HEK293 (cell line): ENCODE data around the gene LOXL4.

Source experiments
- BCL11A ChIP-seq: fragments of 450-650 bp; formaldehyde crosslinking; IDR thresholded peaks from 2 replicates; pipeline ENCODE4 v1.5.1; 2016; ENCODE audit warnings: low read depth, missing biosample characterization, missing genetic modification characterization
- GLI2 ChIP-seq: fragments of 450-650 bp; formaldehyde crosslinking; IDR thresholded peaks from 2 replicates; pipeline ENCODE4; 2017; ENCODE audit warnings: missing biosample characterization, missing genetic modification characterization, low read depth, borderline replicate concordance
- HOXD13 ChIP-seq: sonication (generic); formaldehyde crosslinking; IDR thresholded peaks from 2 replicates; pipeline ENCODE4 v1.8.0; 2022; ENCODE audit warnings: missing genetic modification reagents, borderline replicate concordance
- PRDM6 ChIP-seq: fragments of 450-650 bp; formaldehyde crosslinking; IDR thresholded peaks from 2 replicates; pipeline ENCODE4 v1.5.1; 2017; ENCODE audit warnings: missing biosample characterization, missing genetic modification characterization
- SCRT1 ChIP-seq: fragments of 450-650 bp; formaldehyde crosslinking; IDR thresholded peaks from 2 replicates; pipeline ENCODE4 v1.5.1; 2016; ENCODE audit warnings: missing biosample characterization, missing genetic modification characterization, borderline replicate concordance
- TRIM28 ChIP-seq: IDR thresholded peaks from 2 replicates; pipeline ENCODE4 v1.6.1; 2011; ENCODE audit warnings: low read length, control low read depth, borderline replicate concordance
- YY2 ChIP-seq: fragments of 450-650 bp; formaldehyde crosslinking; IDR thresholded peaks from 2 replicates; pipeline ENCODE4 v1.5.1; 2016; ENCODE audit warnings: missing biosample characterization, missing genetic modification characterization
- ZBTB17 ChIP-seq: fragments of 450-650 bp; formaldehyde crosslinking; IDR thresholded peaks from 2 replicates; pipeline ENCODE4 v1.5.1; 2016; ENCODE audit warnings: missing biosample characterization, missing genetic modification characterization
- ZBTB7A ChIP-seq: fragments of 450-650 bp; formaldehyde crosslinking; IDR thresholded peaks from 2 replicates; pipeline ENCODE4 v1.5.1; 2016; ENCODE audit warnings: low read depth, missing biosample characterization, missing genetic modification characterization
- ZFHX2 ChIP-seq: fragments of 450-650 bp; formaldehyde crosslinking; conservative IDR thresholded peaks from 2 replicates; pipeline ENCODE4 v1.5.1; 2016; ENCODE audit warnings: missing biosample characterization, missing genetic modification characterization
- ZFP37 ChIP-seq: fragments of 450-650 bp; formaldehyde crosslinking; IDR thresholded peaks from 2 replicates; pipeline ENCODE4 v1.5.1; 2016; ENCODE audit warnings: missing biosample characterization, missing genetic modification characterization
- ZNF133 ChIP-seq: fragments of 450-650 bp; formaldehyde crosslinking; IDR thresholded peaks from 2 replicates; pipeline ENCODE4 v1.5.1; 2016; ENCODE audit warnings: missing biosample characterization, missing genetic modification characterization
- ZNF140 ChIP-seq: fragments of 450-650 bp; formaldehyde crosslinking; IDR thresholded peaks from 2 replicates; pipeline ENCODE4 v1.5.1; 2016; ENCODE audit warnings: missing biosample characterization, missing genetic modification characterization
- ZNF157 ChIP-seq: fragments of 450-650 bp; formaldehyde crosslinking; IDR thresholded peaks from 2 replicates; pipeline ENCODE4 v1.5.1; 2016; ENCODE audit warnings: missing biosample characterization, missing genetic modification characterization
- ZNF174 ChIP-seq: fragments of 450-650 bp; formaldehyde crosslinking; IDR thresholded peaks from 2 replicates; pipeline ENCODE4 v1.5.0; 2017; ENCODE audit warnings: missing biosample characterization, mild to moderate bottlenecking, missing genetic modification characterization
- ZNF266 ChIP-seq: fragments of 450-650 bp; formaldehyde crosslinking; IDR thresholded peaks from 2 replicates; pipeline ENCODE4 v1.5.1; 2016; ENCODE audit warnings: missing biosample characterization, missing genetic modification characterization, low read depth
- ZNF292 ChIP-seq: fragments of 450-650 bp; formaldehyde crosslinking; IDR thresholded peaks from 2 replicates; pipeline ENCODE4 v1.5.1; 2016; ENCODE audit warnings: low read depth, missing biosample characterization, missing genetic modification characterization, borderline replicate concordance
- ZNF324 ChIP-seq: fragments of 450-650 bp; formaldehyde crosslinking; IDR thresholded peaks from 2 replicates; pipeline ENCODE4 v1.5.1; 2016; ENCODE audit warnings: missing biosample characterization, missing genetic modification characterization
- ZNF37A ChIP-seq: fragments of 450-650 bp; IDR thresholded peaks from 2 replicates; pipeline ENCODE4 v1.5.1; 2018; ENCODE audit warnings: missing biosample characterization, missing genetic modification characterization
- ZNF488 ChIP-seq: fragments of 450-650 bp; formaldehyde crosslinking; IDR thresholded peaks from 2 replicates; pipeline ENCODE4 v1.5.1; 2016; ENCODE audit warnings: missing biosample characterization, missing genetic modification characterization
- ZNF555 ChIP-seq: fragments of 450-650 bp; formaldehyde crosslinking; conservative IDR thresholded peaks from 2 replicates; pipeline ENCODE4 v1.5.1; 2017; ENCODE audit warnings: missing biosample characterization, mild to moderate bottlenecking, missing genetic modification characterization, inconsistent platforms
- ZNF585B ChIP-seq: fragments of 450-650 bp; formaldehyde crosslinking; IDR thresholded peaks from 2 replicates; pipeline ENCODE4 v1.5.1; 2016; ENCODE audit warnings: missing biosample characterization, missing genetic modification characterization
- ZNF600 ChIP-seq: fragments of 450-650 bp; formaldehyde crosslinking; IDR thresholded peaks from 2 replicates; pipeline ENCODE4 v1.5.1; 2016; ENCODE audit warnings: missing biosample characterization, missing genetic modification characterization
- ZNF621 ChIP-seq: fragments of 450-650 bp; formaldehyde crosslinking; IDR thresholded peaks from 2 replicates; pipeline ENCODE4 v1.5.1; 2017; ENCODE audit warnings: missing biosample characterization, missing genetic modification characterization
- ZNF629 ChIP-seq: fragments of 450-650 bp; formaldehyde crosslinking; IDR thresholded peaks from 2 replicates; pipeline ENCODE4 v1.5.1; 2017; ENCODE audit warnings: missing biosample characterization, missing genetic modification characterization
- ZNF654 ChIP-seq: fragments of 450-650 bp; formaldehyde crosslinking; IDR thresholded peaks from 2 replicates; pipeline ENCODE4 v1.5.1; 2016; ENCODE audit warnings: low read depth, missing biosample characterization, missing genetic modification characterization
- ZNF704 ChIP-seq: fragments of 450-650 bp; formaldehyde crosslinking; IDR thresholded peaks from 2 replicates; pipeline ENCODE4 v1.5.1; 2016; ENCODE audit warnings: missing biosample characterization, missing genetic modification characterization
- ZNF791 ChIP-seq: fragments of 450-650 bp; formaldehyde crosslinking; IDR thresholded peaks from 2 replicates; pipeline ENCODE4 v1.5.1; 2016; ENCODE audit warnings: missing biosample characterization, missing genetic modification characterization
- ZNF843 ChIP-seq: fragments of 450-650 bp; formaldehyde crosslinking; IDR thresholded peaks from 2 replicates; pipeline ENCODE4 v1.5.1; 2016; ENCODE audit warnings: missing biosample characterization, missing genetic modification characterization
- ZSCAN16 ChIP-seq: fragments of 450-650 bp; formaldehyde crosslinking; IDR thresholded peaks from 2 replicates; pipeline ENCODE4 v1.5.1; 2016; ENCODE audit warnings: missing biosample characterization, missing genetic modification characterization
- ZSCAN30 ChIP-seq: fragments of 450-650 bp; IDR thresholded peaks from 2 replicates; pipeline ENCODE4 v1.5.1; 2018; ENCODE audit warnings: missing biosample characterization, mild to moderate bottlenecking, missing genetic modification characterization, moderate library complexity
- TF ChIP-seq, protein P1 (sequence below): fragments of 450-650 bp; formaldehyde crosslinking; IDR thresholded peaks from 2 replicates; pipeline ENCODE4 v1.5.1; 2016; ENCODE audit warnings: missing biosample characterization, missing genetic modification characterization
- TF ChIP-seq, protein P2 (sequence below): fragments of 450-650 bp; formaldehyde crosslinking; IDR thresholded peaks from 2 replicates; pipeline ENCODE4 v1.5.1; 2016; ENCODE audit warnings: missing biosample characterization, missing genetic modification characterization

LOXL4 gene

GRCh38 chr10:98309366-98310355 lies 41.7 kb upstream of the LOXL4 start (continued):
- TF ChIP-seq TRIM28 (no peak), ZNF621 (tag by site-specific recombination) (no peak), GLI2 (tag by site-specific recombination) (no peak), ZNF324 (tag by site-specific recombination) (no peak), ZNF174 (tag by site-specific recombination) (no peak), ZBTB7A (no peak), ZNF654 (tag by site-specific recombination) (peak; percentile 95), ZNF791 (no peak), ZFHX2 (tag by site-specific recombination) (peak; percentile 64), ZNF555 (tag by site-specific recombination) (no peak), ZBTB17 (tag by site-specific recombination) (peak; percentile 100), BCL11A (tag by site-specific recombination) (no peak), ZNF37A (tag by site-specific recombination) (no peak), ZNF629 (tag by site-specific recombination) (no peak), ZNF266 (tag by site-specific recombination) (no peak), ZNF843 (no peak), ZNF704 (no peak), ZNF292 (tag by site-specific recombination) (no peak), ZNF133 (tag by site-specific recombination) (no peak), SCRT1 (no peak), PRDM6 (tag by site-specific recombination) (no peak), ZFP37 (no peak), YY2 (tag by site-specific recombination) (0 out of 2 replicates have a peak, but pooled peaks have one; percentile 10), ZNF157 (tag by site-specific recombination) (no peak), ZSCAN30 (tag by site-specific recombination) (no peak), ZNF488 (tag by site-specific recombination) (no peak), HOXD13 (CRISPR knock-in tag) (no peak), ZNF140 (tag by site-specific recombination) (no peak), ZSCAN16 (no peak), ZNF585B (tag by site-specific recombination) (no peak), ZNF600 (tag by site-specific recombination) (peak; percentile 95)
- TF ChIP-seq, protein P1, sequence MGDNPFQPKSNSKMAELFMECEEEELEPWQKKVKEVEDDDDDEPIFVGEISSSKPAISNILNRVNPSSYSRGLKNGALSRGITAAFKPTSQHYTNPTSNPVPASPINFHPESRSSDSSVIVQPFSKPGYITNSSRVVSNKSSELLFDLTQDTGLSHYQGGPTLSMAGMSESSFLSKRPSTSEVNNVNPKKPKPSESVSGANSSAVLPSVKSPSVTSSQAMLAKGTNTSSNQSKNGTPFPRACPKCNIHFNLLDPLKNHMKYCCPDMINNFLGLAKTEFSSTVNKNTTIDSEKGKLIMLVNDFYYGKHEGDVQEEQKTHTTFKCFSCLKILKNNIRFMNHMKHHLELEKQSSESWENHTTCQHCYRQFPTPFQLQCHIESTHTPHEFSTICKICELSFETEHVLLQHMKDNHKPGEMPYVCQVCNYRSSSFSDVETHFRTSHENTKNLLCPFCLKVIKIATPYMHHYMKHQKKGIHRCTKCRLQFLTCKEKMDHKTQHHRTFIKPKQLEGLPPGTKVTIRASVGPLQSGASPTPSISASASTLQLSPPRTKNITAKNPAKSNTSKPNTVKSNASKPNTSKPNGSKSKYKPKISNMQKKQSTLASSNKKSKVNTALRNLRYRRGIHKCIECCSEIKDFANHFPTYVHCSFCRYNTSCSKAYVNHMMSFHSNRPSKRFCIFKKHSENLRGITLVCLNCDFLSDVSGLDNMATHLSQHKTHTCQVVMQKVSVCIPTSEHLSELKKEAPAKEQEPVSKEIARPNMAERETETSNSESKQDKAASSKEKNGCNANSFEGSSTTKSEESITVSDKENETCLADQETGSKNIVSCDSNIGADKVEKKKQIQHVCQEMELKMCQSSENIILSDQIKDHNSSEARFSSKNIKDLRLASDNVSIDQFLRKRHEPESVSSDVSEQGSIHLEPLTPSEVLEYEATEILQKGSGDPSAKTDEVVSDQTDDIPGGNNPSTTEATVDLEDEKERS (tag by site-specific recombination): no peak
- TF ChIP-seq, protein P2, sequence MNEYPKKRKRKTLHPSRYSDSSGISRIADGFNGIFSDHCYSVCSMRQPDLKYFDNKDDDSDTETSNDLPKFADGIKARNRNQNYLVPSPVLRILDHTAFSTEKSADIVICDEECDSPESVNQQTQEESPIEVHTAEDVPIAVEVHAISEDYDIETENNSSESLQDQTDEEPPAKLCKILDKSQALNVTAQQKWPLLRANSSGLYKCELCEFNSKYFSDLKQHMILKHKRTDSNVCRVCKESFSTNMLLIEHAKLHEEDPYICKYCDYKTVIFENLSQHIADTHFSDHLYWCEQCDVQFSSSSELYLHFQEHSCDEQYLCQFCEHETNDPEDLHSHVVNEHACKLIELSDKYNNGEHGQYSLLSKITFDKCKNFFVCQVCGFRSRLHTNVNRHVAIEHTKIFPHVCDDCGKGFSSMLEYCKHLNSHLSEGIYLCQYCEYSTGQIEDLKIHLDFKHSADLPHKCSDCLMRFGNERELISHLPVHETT (tag by site-specific recombination): no peak
